Activated T-helper 17 cell treated with anti-CD3 and anti-CD28 coated beads, Interleukin-2, amount 50 U/mL, for 72 hours (primary cell): Measurements from ENCODE around the gene NAT16. TPM values are rescaled to one million over a fixed set of nuclear protein-coding genes. Genes with fewer than 3 reads are reported as not detected.
"Not testable (repeated sequence)": the region's sequence is repeated elsewhere in the genome, so short reads cannot be mapped to it uniquely, and the experiment has no call there.

ENCODE experiments used
- ATAC-seq: fragments of 150-1000 bp; cut with Tn5 transposase; replicated peaks from 2 replicates; pipeline ENCODE4 v1.10.0; 2021; ENCODE audit warnings: mild to moderate bottlenecking, moderate library complexity
- H3K27ac Mint-ChIP-seq: one replicate; pipeline ENCODE4 v1.8.0; 2022; ENCODE audit warnings: mixed read lengths
- H3K27me3 Mint-ChIP-seq: one replicate; pipeline ENCODE4 v1.8.0; 2022; ENCODE audit warnings: mixed read lengths
- H3K36me3 Mint-ChIP-seq: one replicate; pipeline ENCODE4 v1.8.0; 2022; ENCODE audit warnings: low read depth, mild to moderate bottlenecking, mixed read lengths
- H3K4me1 Mint-ChIP-seq: one replicate; pipeline ENCODE4 v1.8.0; 2022; ENCODE audit warnings: mixed read lengths
- H3K4me3 Mint-ChIP-seq: one replicate; pipeline ENCODE4 v1.8.0; 2022; ENCODE audit warnings: mild to moderate bottlenecking, mixed read lengths
- H3K9me3 Mint-ChIP-seq: one replicate; pipeline ENCODE4 v1.8.0; 2022; ENCODE audit warnings: mixed read lengths
- total RNA-seq, 2 donors: library from RNA; stranded (reverse); gene quantifications; one replicate each; pipeline ENCODE4 v1.2.3, GENCODE V29; 2022

The NAT16 gene
- total RNA-seq, 2 donors from 2014 or later: not detected

DNA sequence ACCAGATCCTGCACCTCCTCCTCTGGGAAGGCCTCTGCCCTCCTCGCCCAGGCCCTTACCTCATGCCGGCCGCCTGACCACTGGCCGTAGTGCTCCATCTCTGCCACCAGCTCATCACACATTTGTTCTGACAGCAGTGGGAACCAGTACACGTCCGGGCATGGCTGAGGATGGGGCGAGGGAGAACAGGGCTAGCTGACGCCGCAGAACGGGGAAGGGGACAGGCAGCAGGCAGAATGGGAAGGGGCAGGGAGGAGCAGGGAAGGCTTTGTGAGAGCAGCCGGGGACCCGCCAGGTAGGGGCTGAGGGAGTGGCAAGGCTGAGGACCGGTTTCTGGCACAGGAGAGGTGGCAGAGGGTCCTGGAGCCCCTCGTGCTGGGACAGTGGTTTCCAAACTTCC, 28.7 kb upstream of the NAT16 start:
- H3K36me3 Mint-ChIP-seq: peaks cover 62% of the 10 kb centered on the region
- H3K9me3 Mint-ChIP-seq: no peaks in the 10 kb centered on the region
- no peak overlapping the region for H3K4me3 Mint-ChIP-seq
- H3K27me3 Mint-ChIP-seq: no peaks in the 10 kb centered on the region
- H3K27ac Mint-ChIP-seq: no peak overlapping the region
- peaks cover 11% of the 10 kb centered on the region for H3K4me1 Mint-ChIP-seq
- no peak for ATAC-seq

DNA sequence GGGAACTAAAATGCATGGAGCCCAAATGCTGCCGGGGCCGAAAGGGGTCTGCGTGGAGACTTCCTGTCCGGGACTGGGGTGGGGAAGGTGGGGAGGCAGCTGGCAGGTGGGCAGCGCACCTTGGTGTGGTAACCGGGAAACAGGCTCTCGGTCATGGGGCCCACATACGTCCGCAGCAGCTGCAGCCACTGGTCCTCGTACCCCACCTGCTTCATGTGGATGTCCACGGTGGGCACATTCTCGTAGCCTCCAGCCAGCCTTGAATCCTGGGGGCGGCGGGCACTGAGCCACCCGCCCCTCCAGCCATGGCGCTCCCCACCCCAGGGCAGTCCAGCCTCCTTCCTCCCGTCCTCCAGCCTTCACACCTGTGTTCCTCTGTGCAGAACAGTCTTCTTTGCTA, 27.4 kb upstream of the NAT16 start:
- H3K36me3 Mint-ChIP-seq: peaks cover 53% of the 10 kb centered on the region
- peaks cover 14% of the 10 kb centered on the region for H3K4me1 Mint-ChIP-seq
- no peaks in the 10 kb centered on the region for H3K9me3 Mint-ChIP-seq
- peaks cover 6% of the 10 kb centered on the region for H3K27me3 Mint-ChIP-seq
- no peak for ATAC-seq
- H3K4me3 Mint-ChIP-seq: no peak overlapping the region
- H3K27ac Mint-ChIP-seq: no peak overlapping the region

- H3K4me1 Mint-ChIP-seq: peaks cover 14% of the 10 kb centered on the region
- ATAC-seq: no peak
- no peaks in the 10 kb centered on the region for H3K9me3 Mint-ChIP-seq
- no peak overlapping the region for H3K4me3 Mint-ChIP-seq
- H3K36me3 Mint-ChIP-seq: peaks cover 48% of the 10 kb centered on the region
- peaks cover 6% of the 10 kb centered on the region for H3K27me3 Mint-ChIP-seq
- H3K27ac Mint-ChIP-seq: no peak overlapping the region
These were observed 26.6 kb upstream of the NAT16 start for GRCh38 chr7:101206665-101207042.

DNA sequence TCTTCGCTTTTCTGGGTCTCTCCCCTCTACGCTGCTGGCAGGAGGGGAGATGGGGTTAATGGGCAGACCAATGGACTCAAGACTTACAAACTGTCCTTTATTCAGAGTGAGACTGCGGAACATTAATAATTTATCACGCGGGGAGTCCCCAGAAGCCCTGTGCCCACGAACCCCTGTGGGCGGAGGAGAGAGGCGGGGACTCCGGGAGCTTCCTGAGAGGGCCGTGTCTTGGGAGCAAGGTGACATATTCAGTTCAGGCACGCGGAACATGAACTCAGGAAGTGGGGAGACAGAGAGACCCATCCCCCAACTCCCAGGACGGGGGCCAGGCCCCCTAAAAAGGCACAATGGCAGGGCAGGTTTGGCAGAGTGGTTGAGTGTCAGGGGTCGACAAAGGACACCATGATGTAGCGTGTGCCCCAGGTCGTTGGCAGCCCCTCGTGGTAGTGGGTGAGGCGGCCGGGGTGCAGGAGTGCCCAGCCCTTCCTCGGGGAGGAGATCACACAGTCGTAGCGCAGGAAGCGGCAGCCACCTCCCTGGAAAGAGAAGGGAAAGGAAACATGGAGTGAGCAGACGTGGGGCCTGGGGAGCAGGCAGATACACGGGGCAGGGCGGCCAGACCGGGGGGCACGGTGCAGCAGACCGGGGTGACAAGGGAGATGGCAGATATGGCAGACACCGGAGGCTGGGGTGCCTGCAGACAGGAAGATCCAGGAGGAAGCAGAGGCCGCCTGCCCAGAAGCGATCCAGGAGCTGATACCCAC, 26.0 kb upstream of the NAT16 start:
- Mint-ChIP-seq H3K9me3 (no peaks in the 10 kb centered on the region), H3K36me3 (peaks cover 44% of the 10 kb centered on the region), H3K4me3 (no peak overlapping the region), H3K27ac (no peak overlapping the region), H3K4me1 (peaks cover 14% of the 10 kb centered on the region), H3K27me3 (peaks cover 6% of the 10 kb centered on the region)
- ATAC-seq: no peak

DNA sequence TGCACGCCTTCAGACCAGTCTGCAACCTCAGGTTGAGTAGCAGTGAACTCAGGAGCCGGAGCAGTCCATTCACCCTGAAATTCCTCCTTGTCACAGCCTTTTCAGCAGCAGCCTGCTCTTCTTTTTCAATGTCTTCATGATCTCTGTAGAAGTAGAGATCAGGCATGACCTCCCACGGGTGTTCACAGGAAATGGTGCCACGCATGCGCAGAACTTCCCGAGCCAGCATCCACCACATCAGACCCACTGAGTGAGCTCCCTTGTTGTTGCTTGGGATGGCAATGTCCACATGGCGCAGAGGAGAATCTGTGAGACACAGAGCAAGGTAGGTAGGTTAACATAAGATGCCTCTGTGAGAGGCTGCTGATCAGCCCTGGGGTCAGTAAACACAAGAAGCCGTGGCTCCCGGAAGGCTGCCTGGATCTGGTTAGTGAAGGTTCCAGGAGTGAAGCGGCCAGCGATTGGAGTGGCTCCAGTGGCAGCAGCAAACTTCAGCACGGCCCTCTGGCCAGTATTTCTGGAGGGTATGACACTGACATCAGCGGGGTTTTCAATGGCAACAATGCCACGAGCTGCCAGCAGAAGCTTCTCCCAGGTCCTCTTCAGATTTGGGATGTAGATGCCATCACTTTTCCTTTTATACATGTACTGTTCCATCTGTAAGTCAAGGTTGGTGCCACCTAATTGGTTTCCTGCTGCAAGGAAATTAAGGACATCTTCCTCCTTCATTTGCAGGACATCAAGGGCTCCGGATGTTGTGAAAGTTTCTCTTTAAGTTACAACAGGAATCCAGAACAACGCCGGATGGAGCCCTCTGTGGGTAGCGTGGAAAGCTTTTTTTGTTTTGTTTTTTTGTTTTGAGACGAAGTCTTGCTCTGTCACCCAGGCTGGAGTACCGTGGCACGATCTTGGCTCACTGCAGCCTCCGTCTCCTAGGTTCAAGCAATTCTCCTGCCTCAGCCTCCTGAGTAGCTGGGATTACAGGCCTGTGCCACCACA, 23.9 kb upstream of the NAT16 start:
- Mint-ChIP-seq H3K4me1 (peaks cover 14% of the 10 kb centered on the region), H3K4me3 (peak overlapping the region; percentile 72), H3K27me3 (peaks cover 16% of the 10 kb centered on the region), H3K36me3 (peaks cover 25% of the 10 kb centered on the region), H3K27ac (peak overlapping the region; percentile 71)
- not testable (repeated sequence) for ATAC-seq, H3K9me3 Mint-ChIP-seq

DNA sequence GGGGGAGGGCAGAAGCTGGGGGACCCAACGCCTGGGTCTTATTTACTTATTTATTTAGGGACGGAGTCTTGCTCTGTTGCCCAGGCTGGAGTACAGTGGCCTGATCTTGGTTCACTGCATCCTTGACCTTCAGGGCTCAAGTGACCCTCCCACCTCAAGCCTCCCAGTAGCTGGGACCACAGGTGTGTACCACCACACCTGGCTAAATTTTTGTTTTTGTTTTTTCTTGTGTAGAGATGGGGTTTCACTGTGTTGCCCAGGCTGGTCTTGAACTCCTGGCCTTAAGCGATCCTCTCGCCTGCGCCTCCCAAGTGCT, 22.5 kb upstream of the NAT16 start:
- Mint-ChIP-seq H3K27me3 (peaks cover 16% of the 10 kb centered on the region), H3K9me3 (no peaks in the 10 kb centered on the region), H3K27ac (no peak overlapping the region), H3K36me3 (peaks cover 12% of the 10 kb centered on the region), H3K4me1 (peaks cover 14% of the 10 kb centered on the region), H3K4me3 (no peak overlapping the region)
- no peak for ATAC-seq

DNA sequence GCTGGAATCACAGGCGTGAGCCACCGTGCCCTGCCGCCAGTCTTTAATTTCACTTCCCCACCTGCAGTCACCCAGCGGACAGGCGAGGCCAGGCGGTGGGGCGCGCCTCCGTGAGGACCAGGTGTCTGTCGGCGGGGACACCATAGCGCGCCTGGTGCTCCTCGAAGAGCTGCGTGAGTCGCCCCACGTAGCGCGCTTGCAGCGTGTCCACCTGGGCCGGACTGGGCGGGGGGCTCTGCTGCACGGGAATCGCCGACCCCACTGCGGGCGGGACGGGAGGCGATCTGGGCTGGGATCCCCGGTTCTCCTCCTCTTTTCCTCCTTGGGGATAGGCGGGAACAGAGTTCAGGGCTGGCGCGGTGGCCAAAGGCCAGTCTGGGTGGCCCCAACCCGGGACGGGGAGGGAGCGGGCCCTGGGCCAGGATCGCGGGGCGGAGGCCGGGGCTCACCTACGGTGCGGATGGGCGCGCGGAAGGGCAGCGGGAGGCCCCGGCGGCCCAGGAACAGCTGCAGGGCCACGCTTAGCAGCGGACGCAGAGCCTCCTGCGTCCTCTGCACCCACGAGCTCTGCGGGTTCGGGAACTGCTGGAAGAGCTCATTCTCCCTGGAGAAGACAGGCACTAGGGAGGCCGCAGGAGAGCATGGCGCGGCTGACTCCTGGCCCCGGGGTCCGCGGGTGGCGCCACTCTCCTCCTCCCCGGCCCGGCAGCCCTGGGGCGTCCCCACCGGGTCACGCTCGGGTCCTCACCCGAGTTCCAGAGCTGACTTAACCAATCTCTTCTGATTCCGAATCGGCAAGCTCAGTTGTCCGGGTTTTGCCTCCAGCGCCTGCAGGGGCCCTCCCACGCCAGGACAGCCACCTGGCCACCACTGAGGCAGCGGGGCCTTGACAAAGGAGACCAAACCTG, 21.9 kb upstream of the NAT16 start:
- Mint-ChIP-seq H3K27ac (no peak overlapping the region), H3K4me1 (peaks cover 14% of the 10 kb centered on the region), H3K9me3 (no peaks in the 10 kb centered on the region), H3K27me3 (peaks cover 16% of the 10 kb centered on the region), H3K4me3 (no peak overlapping the region), H3K36me3 (peaks cover 12% of the 10 kb centered on the region)
- ATAC-seq: peak; percentile 28

- H3K9me3 Mint-ChIP-seq: no peaks in the 10 kb centered on the region
- no peak for ATAC-seq
- peaks cover 16% of the 10 kb centered on the region for H3K27me3 Mint-ChIP-seq
- no peak within 1 kb of the TSS for H3K27ac Mint-ChIP-seq
- peak within 1 kb of the TSS; percentile 27 for H3K4me3 Mint-ChIP-seq
- H3K36me3 Mint-ChIP-seq: peaks cover 5% of the 10 kb centered on the region
- H3K4me1 Mint-ChIP-seq: peaks cover 8% of the 10 kb centered on the region
These were observed 20.9 kb upstream of the NAT16 start, which contains the start of gene MOGAT3 for GRCh38 chr7:101200862-101201599. TSS of gene MOGAT3 (minus strand) at chr7:101201036. CDS start at chr7:101200854, 182 bp downstream.

DNA sequence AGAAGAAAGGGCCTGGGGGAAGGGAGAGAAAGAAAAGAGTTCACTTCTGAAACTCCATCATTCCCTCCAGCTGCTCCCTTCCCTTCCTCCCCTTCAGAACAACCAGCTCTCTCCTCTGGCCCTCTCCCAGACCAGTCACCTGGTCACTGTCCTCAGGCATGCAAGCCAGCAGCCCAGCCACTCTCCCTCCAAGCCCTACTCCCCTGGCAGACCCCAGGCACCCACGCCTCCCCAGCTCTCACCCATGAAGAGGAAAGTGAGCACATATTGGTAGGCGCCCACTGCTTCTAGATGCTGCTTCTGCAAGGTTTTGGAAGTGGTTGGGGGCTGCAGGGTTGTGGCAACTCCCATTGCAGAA, 20.4 kb upstream of the NAT16 start:
- no peaks in the 10 kb centered on the region for H3K9me3 Mint-ChIP-seq
- peaks cover 16% of the 10 kb centered on the region for H3K27me3 Mint-ChIP-seq
- H3K36me3 Mint-ChIP-seq: no peaks in the 10 kb centered on the region
- H3K27ac Mint-ChIP-seq: no peak overlapping the region
- peaks cover 7% of the 10 kb centered on the region for H3K4me1 Mint-ChIP-seq
- no peak for ATAC-seq
- peak overlapping the region; percentile 27 for H3K4me3 Mint-ChIP-seq

DNA sequence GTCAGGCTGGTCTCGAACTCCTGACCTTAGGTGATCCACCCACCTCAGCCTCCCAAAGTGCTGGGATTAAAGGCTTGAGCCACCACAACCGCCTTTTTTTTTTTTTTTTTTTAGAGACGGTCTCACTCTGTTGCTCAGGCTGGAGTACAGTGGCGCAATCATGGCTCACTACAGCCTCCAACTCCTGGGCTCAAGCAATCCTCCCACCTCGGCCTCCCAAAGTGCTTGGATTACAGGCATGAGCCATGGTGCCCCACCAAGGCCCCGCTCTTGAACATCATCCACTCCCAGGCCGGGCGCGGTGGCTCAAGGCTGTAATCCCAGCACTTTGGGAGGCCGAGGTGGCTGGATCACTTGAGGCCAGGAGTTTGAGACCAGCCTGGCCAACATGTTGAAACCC, 19.4 kb upstream of the NAT16 start:
- not testable (repeated sequence) for H3K36me3 Mint-ChIP-seq, H3K27ac Mint-ChIP-seq, H3K4me1 Mint-ChIP-seq, ATAC-seq, H3K9me3 Mint-ChIP-seq, H3K4me3 Mint-ChIP-seq
- peaks cover 16% of the 10 kb centered on the region for H3K27me3 Mint-ChIP-seq

DNA sequence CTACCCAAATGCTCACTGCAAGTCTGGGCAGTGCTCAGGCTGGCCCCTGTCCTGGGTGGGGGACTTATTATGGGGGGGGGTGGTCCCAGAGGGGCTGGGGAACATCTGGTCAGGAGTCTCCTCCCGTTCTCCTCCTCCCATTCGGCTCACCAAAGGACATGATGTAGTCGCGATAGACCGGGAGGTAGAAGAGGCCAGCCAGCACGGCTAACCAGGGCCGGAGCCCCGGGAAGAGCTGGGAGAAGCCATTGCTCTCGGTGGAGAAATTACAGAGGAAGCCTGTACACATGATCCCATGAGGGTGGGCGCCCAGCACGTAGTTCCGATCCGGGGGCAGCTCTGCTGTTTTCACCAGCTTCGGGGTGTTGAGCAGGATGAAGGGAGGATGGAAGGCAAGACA, 18.4 kb upstream of the NAT16 start:
- Mint-ChIP-seq H3K4me3 (no peak overlapping the region), H3K4me1 (no peaks in the 10 kb centered on the region), H3K9me3 (no peaks in the 10 kb centered on the region), H3K36me3 (no peaks in the 10 kb centered on the region), H3K27me3 (peaks cover 16% of the 10 kb centered on the region), H3K27ac (no peak overlapping the region)
- no peak for ATAC-seq

DNA sequence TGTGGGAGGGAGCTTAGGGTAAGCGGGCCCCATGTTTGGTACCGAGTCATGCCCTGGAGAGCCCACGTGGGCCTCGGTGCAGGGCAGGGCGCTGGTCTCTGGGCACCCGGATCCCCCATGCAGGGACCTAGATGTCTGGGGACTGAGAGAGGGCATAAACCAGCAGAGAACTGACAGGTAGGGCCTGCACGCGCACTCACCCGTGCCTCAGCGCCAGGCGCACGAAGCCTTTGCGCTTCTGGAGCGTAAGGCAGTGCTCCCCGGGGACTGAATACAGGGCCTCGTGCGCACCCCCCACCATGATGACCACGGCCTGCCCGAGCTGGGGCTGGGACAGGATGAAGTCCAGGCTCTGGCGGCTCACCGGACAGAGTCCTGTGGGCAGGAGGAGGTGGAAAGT, 17.9 kb upstream of the NAT16 start:
- H3K27ac Mint-ChIP-seq: no peak overlapping the region
- H3K4me3 Mint-ChIP-seq: no peak overlapping the region
- no peak for ATAC-seq
- no peaks in the 10 kb centered on the region for H3K36me3 Mint-ChIP-seq
- no peaks in the 10 kb centered on the region for H3K4me1 Mint-ChIP-seq
- no peaks in the 10 kb centered on the region for H3K9me3 Mint-ChIP-seq
- peaks cover 15% of the 10 kb centered on the region for H3K27me3 Mint-ChIP-seq

DNA sequence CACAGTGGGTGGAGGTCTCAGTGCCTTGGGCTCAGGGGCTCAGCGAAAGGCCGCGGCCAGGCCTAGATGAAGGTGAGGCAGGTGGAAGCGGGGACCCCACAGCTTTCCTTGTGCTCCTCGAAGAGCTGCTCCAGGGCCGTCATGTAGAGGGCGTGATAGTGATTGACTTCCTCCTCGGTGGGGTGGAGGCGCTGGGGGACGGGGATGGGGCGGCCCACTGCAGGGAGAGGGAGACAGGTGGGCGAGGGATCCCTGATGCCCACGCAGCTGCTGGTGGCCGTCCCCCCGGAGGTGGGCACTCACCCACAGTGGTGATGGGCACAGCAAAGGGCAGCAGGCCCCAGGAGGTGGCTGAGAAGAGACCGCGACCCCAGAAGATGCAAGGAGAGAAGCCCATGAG, 15.8 kb upstream of the NAT16 start:
- Mint-ChIP-seq H3K4me1 (no peaks in the 10 kb centered on the region), H3K9me3 (no peaks in the 10 kb centered on the region), H3K27me3 (peaks cover 8% of the 10 kb centered on the region), H3K36me3 (no peaks in the 10 kb centered on the region), H3K27ac (no peak overlapping the region), H3K4me3 (no peak overlapping the region)
- ATAC-seq: no peak

GRCh38 chr7:101189109-101189508, 9.0 kb upstream of the NAT16 start:
- Mint-ChIP-seq H3K4me3 (no peak overlapping the region), H3K9me3 (no peaks in the 10 kb centered on the region), H3K27me3 (peaks cover 4% of the 10 kb centered on the region), H3K36me3 (no peaks in the 10 kb centered on the region), H3K27ac (no peak overlapping the region), H3K4me1 (no peaks in the 10 kb centered on the region)
- no peak for ATAC-seq
